ENCODE measurements around the gene DOK4.

GRCh38 chr16:57469917-57470470 is 16.3 kb downstream of the DOK4 start:
- TF ChIP-seq, protein P1, sequence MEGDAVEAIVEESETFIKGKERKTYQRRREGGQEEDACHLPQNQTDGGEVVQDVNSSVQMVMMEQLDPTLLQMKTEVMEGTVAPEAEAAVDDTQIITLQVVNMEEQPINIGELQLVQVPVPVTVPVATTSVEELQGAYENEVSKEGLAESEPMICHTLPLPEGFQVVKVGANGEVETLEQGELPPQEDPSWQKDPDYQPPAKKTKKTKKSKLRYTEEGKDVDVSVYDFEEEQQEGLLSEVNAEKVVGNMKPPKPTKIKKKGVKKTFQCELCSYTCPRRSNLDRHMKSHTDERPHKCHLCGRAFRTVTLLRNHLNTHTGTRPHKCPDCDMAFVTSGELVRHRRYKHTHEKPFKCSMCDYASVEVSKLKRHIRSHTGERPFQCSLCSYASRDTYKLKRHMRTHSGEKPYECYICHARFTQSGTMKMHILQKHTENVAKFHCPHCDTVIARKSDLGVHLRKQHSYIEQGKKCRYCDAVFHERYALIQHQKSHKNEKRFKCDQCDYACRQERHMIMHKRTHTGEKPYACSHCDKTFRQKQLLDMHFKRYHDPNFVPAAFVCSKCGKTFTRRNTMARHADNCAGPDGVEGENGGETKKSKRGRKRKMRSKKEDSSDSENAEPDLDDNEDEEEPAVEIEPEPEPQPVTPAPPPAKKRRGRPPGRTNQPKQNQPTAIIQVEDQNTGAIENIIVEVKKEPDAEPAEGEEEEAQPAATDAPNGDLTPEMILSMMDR (IDR thresholded peaks at IDR 0.05; ENCODE audit: insufficient read depth, low read depth, low read length), result no peak
- no peak for TF ChIP-seq EZH2 (IDR thresholded peaks at IDR 0.05; ENCODE audit: insufficient read depth, low read length)
